HG03378 (cell line): Measurements from ENCODE around the gene CH25H.
"Not testable (repeated sequence)": the region's sequence is repeated elsewhere in the genome, so short reads cannot be mapped to it uniquely, and the experiment has no call there.

Experiments
- ATAC-seq: cut with Tn5 transposase; IDR thresholded peaks from one replicate; pipeline ENCODE4 v1.9.1; 2021; ENCODE audit warnings: mild to moderate bottlenecking, moderate library complexity; ENCODE audit not compliant: unreplicated experiment

The CH25H gene

GRCh38 chr10:89207181-89207800 lies at the start of gene CH25H:
Gene CH25H, minus strand, starts transcription at chr10:89207317. Its CDS starts 25 bp downstream, at chr10:89207292.
- ATAC-seq: no peak

- no peak for ATAC-seq
Observed at GRCh38 chr10:89256340-89256739, 49.2 kb upstream of the CH25H start.

GRCh38 chr10:89255793-89256192 lies 48.7 kb upstream of the CH25H start:
- no peak for ATAC-seq

- ATAC-seq: not testable (repeated sequence)
Observed at GRCh38 chr10:89255091-89255579, 48.0 kb upstream of the CH25H start.

GRCh38 chr10:89252225-89252585 lies 45.1 kb upstream of the CH25H start:
- ATAC-seq: no peak

GRCh38 chr10:89251409-89252224 lies 44.5 kb upstream of the CH25H start, which contains the start of gene LIPA:
Gene LIPA, minus strand, starts transcription at chr10:89251775. Its CDS starts 4,127 bp downstream, at chr10:89247648.
- ATAC-seq: peak; percentile 90

GRCh38 chr10:89250865-89251408 lies 43.8 kb upstream of the CH25H start:
- ATAC-seq: no peak

- no peak for ATAC-seq
Observed at GRCh38 chr10:89248990-89249389, 41.9 kb upstream of the CH25H start.

GRCh38 chr10:89247623-89248022 lies 40.5 kb upstream of the CH25H start:
- ATAC-seq: not testable (repeated sequence)

- no peak for ATAC-seq
Observed at GRCh38 chr10:89245802-89246201, 38.7 kb upstream of the CH25H start.

- ATAC-seq: no peak
Observed at GRCh38 chr10:89242840-89243568, 35.9 kb upstream of the CH25H start.

- ATAC-seq: no peak
Observed at GRCh38 chr10:89242345-89242684, 35.2 kb upstream of the CH25H start.

- ATAC-seq: no peak
Observed at GRCh38 chr10:89241486-89242344, 34.6 kb upstream of the CH25H start.

- no peak for ATAC-seq
Observed at GRCh38 chr10:89241026-89241425, 33.9 kb upstream of the CH25H start.

- no peak for ATAC-seq
Observed at GRCh38 chr10:89240519-89240918, 33.4 kb upstream of the CH25H start.

- ATAC-seq: no peak
Observed at GRCh38 chr10:89238956-89239644, 32.0 kb upstream of the CH25H start.

GRCh38 chr10:89237849-89238248 lies 30.7 kb upstream of the CH25H start:
- ATAC-seq: no peak

- no peak for ATAC-seq
Observed at GRCh38 chr10:89236226-89236797, 29.2 kb upstream of the CH25H start.

GRCh38 chr10:89235073-89235798 lies 28.1 kb upstream of the CH25H start:
- ATAC-seq: no peak
